COLO829 (cell line): ENCODE measurements around the gene MYO1H.

ENCODE experiments used
- DNase-seq: peaks from one replicate; pipeline ENCODE4 v3.0.0; 2012; ENCODE audit warnings: low spot score

Gene MYO1H

GRCh38 chr12:109448272-109448671 is 100.6 kb downstream of the MYO1H start:
- no peak for DNase-seq

GRCh38 chr12:109448707-109449390 is 101.1 kb downstream of the MYO1H start:
- no peak for DNase-seq

- no peak for DNase-seq
Measured at GRCh38 chr12:109449845-109450532, 102.3 kb downstream of the MYO1H start.

- DNase-seq = no peak
Measured at GRCh38 chr12:109450980-109451379, 103.3 kb downstream of the MYO1H start.

- DNase-seq = no peak
Measured at GRCh38 chr12:109451400-109451799, 103.7 kb downstream of the MYO1H start.

GRCh38 chr12:109452489-109452888 is 104.8 kb downstream of the MYO1H start:
- DNase-seq = no peak

GRCh38 chr12:109455706-109456105 is 108.0 kb downstream of the MYO1H start:
- DNase-seq = no peak

GRCh38 chr12:109458086-109458485 is 110.4 kb downstream of the MYO1H start:
- no peak for DNase-seq

GRCh38 chr12:109458771-109459208 is 111.1 kb downstream of the MYO1H start:
- DNase-seq = no peak

- DNase-seq = no peak
Measured at GRCh38 chr12:109459247-109459646, 111.5 kb downstream of the MYO1H start.

- DNase-seq = no peak
Measured at GRCh38 chr12:109460538-109460937, 112.8 kb downstream of the MYO1H start.

- no peak for DNase-seq
Measured at GRCh38 chr12:109461049-109461845, 113.5 kb downstream of the MYO1H start.

GRCh38 chr12:109461846-109462756 is 114.4 kb downstream of the MYO1H start:
- DNase-seq = peak; percentile 61

- DNase-seq = peak; percentile 91
Measured at GRCh38 chr12:109462868-109463692, 115.4 kb downstream of the MYO1H start.

- no peak for DNase-seq
Measured at GRCh38 chr12:109463756-109464155, 116.1 kb downstream of the MYO1H start.

- DNase-seq = no peak
Measured at GRCh38 chr12:109464642-109465351, 117.1 kb downstream of the MYO1H start.

- no peak for DNase-seq
Measured at GRCh38 chr12:109466305-109466704, 118.6 kb downstream of the MYO1H start.

GRCh38 chr12:109466821-109467220 is 119.1 kb downstream of the MYO1H start:
- no peak for DNase-seq

GRCh38 chr12:109467978-109468676 is 120.4 kb downstream of the MYO1H start:
- no peak for DNase-seq

- no peak for DNase-seq
Measured at GRCh38 chr12:109469517-109469916, 121.8 kb downstream of the MYO1H start.
